GM12872 (cell line): Measurements from ENCODE around the gene C1QTNF3.
A peak's percentile ranks its signal among the peaks of the same experiment; 100 is the strongest.

ENCODE experiments used
- TF ChIP-seq, protein P1 (sequence below): IDR thresholded peaks from 3 replicates; pipeline ENCODE4 v1.5.1; 2011; ENCODE audit warnings: low read depth, mild to moderate bottlenecking, low read length, moderate library complexity; ENCODE audit not compliant: insufficient read depth

Gene C1QTNF3

DNA sequence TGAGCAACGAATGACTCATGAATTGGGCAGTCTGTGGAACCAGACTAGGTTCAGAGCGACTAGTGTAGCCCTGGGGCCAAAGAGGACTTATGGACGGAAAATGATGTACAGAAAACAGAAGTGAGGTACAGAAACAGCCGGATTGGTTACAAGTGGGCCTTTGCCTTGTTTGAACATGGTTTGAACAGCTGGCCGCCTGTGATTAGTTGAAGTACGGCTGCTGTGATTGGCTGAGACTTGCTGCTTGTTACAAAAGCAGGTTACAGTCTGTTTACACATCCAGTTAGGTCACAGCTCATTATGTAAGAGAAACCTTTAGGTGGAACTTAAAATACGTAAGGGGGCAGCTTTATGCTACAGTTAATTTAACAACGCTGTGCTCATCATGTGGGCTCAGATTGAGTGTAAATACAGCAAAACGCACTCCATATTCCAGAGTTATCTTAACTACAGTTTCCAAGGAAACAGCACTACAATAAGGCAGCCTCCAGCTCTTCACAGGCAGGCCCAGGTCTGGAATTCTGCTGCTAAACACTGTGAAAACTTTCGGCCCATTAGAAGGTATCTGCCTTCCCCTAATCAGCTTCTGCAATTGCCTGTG, 41.7 kb downstream of the C1QTNF3 start:
- TF ChIP-seq, protein P1, sequence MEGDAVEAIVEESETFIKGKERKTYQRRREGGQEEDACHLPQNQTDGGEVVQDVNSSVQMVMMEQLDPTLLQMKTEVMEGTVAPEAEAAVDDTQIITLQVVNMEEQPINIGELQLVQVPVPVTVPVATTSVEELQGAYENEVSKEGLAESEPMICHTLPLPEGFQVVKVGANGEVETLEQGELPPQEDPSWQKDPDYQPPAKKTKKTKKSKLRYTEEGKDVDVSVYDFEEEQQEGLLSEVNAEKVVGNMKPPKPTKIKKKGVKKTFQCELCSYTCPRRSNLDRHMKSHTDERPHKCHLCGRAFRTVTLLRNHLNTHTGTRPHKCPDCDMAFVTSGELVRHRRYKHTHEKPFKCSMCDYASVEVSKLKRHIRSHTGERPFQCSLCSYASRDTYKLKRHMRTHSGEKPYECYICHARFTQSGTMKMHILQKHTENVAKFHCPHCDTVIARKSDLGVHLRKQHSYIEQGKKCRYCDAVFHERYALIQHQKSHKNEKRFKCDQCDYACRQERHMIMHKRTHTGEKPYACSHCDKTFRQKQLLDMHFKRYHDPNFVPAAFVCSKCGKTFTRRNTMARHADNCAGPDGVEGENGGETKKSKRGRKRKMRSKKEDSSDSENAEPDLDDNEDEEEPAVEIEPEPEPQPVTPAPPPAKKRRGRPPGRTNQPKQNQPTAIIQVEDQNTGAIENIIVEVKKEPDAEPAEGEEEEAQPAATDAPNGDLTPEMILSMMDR = no peak

DNA sequence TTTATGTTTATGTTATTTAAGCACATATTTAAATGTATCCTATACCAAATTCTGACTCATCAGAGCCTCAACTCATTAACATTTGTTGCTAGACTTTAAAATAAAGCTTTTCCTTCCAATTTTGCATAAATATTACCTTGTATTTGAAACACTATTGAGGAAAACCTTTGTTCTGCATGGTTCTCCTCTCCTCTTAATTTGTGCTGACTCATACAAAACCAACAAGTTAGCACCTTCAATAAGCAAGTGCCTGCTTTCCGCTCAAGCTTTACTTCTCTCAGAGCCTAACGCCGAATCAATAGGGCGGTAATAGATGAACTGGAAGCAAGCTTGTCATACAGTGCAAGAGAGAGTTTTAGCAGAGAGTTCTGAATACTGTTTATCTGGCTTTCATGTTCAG, 43.0 kb downstream of the C1QTNF3 start:
- TF ChIP-seq, protein P1 = no peak

DNA sequence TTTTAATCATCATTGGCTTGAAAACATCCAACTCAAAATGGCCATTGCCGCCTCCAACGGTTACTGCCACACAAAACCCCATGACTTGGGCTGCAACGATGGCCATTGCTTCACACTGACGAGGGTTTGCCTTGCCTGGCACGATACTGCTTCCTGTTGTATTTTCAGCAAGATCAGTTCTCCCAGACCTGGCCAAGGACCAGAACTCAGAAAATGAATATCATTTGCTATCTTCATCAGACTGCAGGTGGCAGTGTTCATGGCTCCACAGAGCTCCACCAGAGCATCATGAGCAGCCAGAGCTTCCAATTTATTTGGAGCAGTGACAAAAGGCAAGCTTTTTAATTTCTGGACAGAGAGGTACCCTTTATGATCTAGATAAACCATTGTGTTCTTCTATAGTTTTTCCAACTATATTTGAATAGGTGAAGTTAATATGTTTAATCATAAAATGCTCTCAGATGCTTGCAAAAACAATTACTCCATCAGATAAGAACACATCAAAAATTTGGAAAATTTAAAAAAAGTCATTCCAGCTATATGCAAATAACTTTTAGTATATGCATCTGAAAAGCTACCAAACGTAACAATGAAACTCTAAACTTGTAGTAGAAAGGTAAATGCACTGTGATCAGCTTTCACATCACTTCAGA, 45.6 kb downstream of the C1QTNF3 start:
- TF ChIP-seq, protein P1 = peak; percentile 65

DNA sequence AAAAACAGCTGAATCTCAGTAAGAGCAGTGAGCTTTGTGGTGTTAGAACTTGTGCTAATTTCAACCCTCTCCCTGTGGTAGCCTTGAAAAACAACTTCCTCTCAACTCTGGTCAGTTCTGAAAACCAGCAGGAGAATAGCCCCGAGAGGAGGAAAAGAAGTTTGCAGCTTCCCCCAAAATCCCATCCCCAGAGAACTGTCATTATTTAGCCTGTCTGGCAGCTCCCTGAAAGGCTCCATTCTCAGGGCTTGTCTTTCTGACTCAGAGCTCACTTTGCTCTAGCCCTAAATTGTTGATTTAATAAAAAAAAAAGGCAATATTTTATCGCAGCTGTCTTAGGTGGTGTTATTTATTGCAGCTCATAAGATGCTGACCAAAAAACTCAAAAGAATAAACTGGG, 47.1 kb downstream of the C1QTNF3 start:
- TF ChIP-seq, protein P1 = no peak

DNA sequence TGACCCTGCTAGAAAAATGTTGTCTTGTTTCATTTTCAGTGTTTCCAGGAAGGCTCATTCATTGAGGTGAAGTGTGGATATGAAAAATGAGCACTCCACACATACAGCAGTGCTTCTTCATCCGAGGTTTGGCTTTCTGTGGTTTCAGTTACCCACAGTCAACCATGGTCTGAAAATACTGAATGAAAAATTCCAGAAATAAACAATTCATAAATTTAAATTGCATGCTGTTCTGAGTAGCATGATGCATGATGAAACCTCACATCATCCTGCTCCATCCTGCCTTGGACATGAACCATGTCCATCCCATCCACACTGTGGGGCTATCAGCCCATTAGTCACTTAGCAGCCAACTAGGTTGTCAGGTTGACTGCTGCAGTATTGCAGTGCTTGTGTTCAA, 48.2 kb downstream of the C1QTNF3 start:
- TF ChIP-seq, protein P1 = 0 out of 3 replicates have a peak, but pooled peaks have one; percentile 10

DNA sequence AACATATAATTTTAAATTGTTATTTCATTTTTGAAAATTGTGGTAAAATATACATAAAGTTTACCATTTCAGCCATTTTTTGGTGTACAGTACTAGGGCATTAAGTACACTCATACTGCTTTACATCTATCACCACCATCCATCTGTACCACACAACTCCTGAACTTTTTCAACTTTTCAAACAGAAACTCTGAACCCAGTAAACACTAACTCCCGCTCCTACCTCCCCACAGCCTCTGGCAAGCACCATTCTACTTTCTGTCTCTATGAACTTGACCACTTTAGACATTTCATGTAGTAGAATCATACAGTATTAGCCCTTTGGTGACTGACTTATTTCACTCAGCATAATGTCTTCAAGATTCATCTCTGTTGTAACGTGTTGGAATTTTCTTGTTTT, 50.1 kb downstream of the C1QTNF3 start:
- TF ChIP-seq, protein P1 = no peak

DNA sequence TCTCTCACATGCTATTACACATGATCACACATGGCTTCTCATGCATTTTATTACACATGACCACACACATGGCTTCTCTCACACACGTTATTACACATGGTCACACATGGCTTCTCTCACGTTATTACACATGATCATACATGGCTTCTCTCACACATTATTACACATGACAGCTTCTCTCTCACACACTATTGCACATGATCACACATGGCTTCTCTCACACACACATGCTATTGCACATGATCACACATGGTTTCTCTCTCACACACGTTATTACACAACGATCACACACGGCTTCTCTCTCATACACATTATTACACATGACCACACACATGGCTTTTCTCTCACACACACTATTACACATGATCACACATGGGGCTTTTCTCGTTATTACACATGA, 57.6 kb downstream of the C1QTNF3 start:
- TF ChIP-seq, protein P1 = no peak
